ELR (cell line): ENCODE measurements around the gene PODNL1.

Experiments
- DNase-seq: peaks from one replicate; pipeline ENCODE4 v3.0.0-alpha.2; 2015; ENCODE audit warnings: low read depth

PODNL1 gene

GRCh38 chr19:13957051-13957450 is 18.8 kb upstream of the PODNL1 start:
- no peak for DNase-seq

- no peak for DNase-seq
These were observed 18.1 kb upstream of the PODNL1 start for GRCh38 chr19:13956365-13956744.

- no peak for DNase-seq
These were observed 17.6 kb upstream of the PODNL1 start for GRCh38 chr19:13955662-13956364.

GRCh38 chr19:13954185-13954584 is 16.0 kb upstream of the PODNL1 start:
- no peak for DNase-seq

GRCh38 chr19:13952931-13953531 is 14.8 kb upstream of the PODNL1 start:
- DNase-seq = peak; percentile 73

- peak; percentile 100 for DNase-seq
These were observed 14.1 kb upstream of the PODNL1 start, which contains the start of gene DCAF15 for GRCh38 chr19:13952154-13952930. Gene DCAF15, plus strand, starts transcription at chr19:13952509. Its CDS starts 4 bp downstream, at chr19:13952513.

- DNase-seq = no peak
These were observed 13.6 kb upstream of the PODNL1 start for GRCh38 chr19:13951799-13952153.

- DNase-seq = no peak
These were observed 12.8 kb upstream of the PODNL1 start for GRCh38 chr19:13951043-13951442.

GRCh38 chr19:13946414-13946813 is 8.2 kb upstream of the PODNL1 start:
- DNase-seq = no peak

- DNase-seq = peak; percentile 22
These were observed 3.9 kb upstream of the PODNL1 start for GRCh38 chr19:13942023-13942684.

GRCh38 chr19:13937479-13938300 is 527 bp downstream of the PODNL1 start:
- peak; percentile 17 for DNase-seq

- DNase-seq = no peak
These were observed 2.3 kb downstream of the PODNL1 start for GRCh38 chr19:13935765-13936510.

- DNase-seq = no peak
These were observed 3.5 kb downstream of the PODNL1 start for GRCh38 chr19:13934785-13935109.

GRCh38 chr19:13932911-13933393 is 5.3 kb downstream of the PODNL1 start:
- DNase-seq = no peak

GRCh38 chr19:13932149-13932637 is 6.0 kb downstream of the PODNL1 start:
- no peak for DNase-seq

- no peak for DNase-seq
These were observed 6.6 kb downstream of the PODNL1 start for GRCh38 chr19:13931391-13932148.

- no peak for DNase-seq
These were observed 7.8 kb downstream of the PODNL1 start for GRCh38 chr19:13930402-13930801.

- DNase-seq = no peak
These were observed 8.3 kb downstream of the PODNL1 start for GRCh38 chr19:13929956-13930355.

GRCh38 chr19:13929340-13929739 is 8.9 kb downstream of the PODNL1 start:
- no peak for DNase-seq

- no peak for DNase-seq
These were observed 11.5 kb downstream of the PODNL1 start for GRCh38 chr19:13926715-13927114.
